8988T (cell line): Measurements from ENCODE around the gene SLC7A10.

Experiments used
- DNase-seq: peaks from one replicate; pipeline ENCODE4 v3.0.0; 2011

SLC7A10 gene

DNA sequence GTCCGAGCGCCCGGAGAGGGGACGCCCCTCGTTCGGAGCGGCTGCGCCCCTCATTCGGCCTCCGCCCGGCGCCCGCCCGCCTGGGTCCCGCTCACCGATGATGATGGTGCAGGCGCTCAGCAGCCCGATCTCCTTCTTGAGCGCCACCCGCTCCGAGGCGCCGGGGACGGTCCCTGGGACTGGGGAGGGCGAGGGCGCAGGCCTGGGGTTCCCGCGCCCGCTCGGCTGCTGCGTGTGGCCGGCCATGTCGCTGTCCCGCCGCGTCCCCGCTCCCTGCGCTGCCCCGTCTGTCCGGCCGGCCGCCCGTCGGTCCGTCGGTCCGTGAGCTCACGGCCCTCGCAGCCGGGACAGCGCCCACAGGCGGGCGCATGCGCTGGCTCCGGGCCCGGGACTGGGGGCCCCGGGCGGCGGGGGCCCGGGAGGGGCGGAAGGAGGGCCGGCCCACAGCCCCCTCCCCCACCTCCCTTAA is at the start of gene SLC7A10:
Gene SLC7A10 (minus strand): TSS at position 393 of the 469 bp plus-strand sequence. CDS start 147 bp downstream, at position 246.
- DNase-seq = no peak

DNA sequence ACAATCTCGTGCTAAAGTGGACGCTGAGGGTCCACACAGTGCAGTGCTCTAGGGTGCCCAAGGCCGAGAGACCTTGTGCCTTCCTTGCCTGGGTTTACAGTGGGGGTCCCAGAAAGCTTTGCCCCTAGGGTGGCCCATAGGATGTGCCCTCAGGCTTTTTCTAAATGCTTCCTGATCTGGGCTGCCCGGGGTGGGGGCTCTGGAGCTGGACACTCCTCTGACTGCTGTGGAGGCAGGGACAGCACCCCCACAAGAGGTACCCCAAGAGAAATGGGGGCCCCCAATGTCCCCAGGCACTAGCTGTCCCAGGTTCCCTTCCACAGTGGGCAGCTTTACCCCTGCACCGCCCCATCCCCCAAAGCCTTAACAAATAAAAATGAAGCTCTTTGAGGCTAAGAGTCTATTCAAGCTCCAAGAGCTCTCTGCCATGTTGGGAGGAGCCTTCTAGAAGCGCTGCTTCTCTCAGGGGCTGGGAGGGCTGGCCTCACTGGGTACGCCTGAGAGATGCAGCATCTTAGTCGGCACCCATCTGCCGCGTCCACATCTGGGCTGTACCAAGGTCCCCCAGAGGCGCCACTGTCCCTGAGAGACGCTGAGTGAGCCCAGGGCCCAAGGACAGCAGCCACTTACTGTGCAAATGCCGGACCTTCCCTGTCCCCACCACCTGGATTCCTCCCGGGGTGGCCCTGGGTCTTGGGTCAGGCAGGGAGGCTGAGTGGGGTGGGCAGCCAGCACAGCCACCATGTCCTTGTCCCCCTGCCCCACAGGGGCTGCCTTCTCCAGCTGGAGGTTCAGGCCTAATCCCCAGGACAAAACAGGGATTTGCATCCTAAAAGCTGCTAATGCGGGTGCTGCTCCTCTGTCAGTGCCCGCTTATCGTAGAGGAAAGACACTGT is 49.3 kb upstream of the SLC7A10 start:
- no peak for DNase-seq

DNA sequence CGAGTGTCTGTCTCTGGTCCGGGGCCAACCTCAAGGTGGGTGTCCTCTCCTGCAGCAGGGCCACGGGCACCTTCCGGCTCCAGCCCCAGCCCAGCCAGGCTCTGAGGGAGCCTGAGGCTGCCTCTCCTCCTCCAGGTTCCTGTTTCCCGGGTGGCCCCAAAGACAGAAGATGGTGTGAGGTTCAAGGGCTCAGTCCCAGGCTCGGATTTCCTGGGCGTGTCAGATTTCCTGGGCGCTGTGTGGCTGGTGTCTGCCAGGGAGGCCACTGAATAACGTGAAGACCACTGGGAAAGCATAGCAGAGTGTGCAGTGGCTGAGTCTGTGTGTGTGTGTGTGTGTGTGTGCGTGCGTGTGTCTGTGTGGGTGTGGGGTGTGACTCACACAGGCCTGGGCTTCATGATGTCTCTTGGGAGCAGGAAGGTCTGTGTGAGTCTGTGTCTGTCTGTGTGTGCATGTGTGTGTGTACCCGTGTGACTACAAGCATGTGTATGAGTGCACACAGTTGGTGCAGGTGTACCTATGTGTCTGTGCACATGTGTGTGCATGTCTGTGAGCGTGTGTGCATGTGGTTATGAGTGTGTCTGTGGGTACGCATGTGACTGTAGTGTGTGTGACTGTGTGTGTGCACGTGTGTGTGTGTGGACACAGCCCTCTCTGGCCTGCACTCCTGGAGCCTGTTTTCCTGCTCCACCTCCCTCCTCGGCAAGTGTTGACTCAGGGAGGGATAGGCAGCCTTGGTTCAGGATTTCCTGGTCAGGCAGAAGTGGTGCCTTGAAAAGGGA is 48.4 kb upstream of the SLC7A10 start:
- DNase-seq = no peak

DNA sequence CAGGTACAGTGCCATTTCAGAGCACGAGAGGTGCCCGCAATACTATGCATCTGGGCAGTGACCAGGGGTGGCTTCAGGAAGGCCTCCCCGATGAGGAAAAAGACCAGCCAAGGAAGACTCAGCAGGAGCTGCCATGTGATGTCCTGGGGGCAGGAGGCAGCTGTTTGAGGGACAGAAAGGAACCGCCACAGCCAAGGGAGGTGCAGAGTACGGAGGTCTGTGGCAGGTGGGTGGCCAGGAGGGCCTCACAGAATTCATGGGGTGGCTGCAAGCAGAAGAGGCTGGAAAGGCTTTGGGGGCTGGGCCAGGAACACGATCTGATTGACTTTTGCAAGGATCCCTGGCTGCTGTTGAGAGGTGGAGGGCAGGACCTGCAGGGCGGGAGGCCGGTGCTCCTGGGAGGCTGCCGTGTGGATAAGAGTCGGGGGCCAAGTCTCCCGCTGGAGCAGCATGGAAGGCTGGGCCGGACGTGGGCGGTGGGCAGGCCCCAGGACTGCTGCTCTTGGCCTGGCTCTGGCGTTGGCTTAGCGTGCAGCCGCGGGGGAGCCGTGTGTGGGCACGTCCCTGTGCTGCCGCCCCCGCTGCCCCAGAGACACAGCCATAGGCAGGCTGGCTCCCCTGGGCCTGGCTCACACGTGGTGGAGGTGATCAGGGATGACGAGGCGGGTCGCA is 47.6 kb upstream of the SLC7A10 start:
- DNase-seq = no peak

DNA sequence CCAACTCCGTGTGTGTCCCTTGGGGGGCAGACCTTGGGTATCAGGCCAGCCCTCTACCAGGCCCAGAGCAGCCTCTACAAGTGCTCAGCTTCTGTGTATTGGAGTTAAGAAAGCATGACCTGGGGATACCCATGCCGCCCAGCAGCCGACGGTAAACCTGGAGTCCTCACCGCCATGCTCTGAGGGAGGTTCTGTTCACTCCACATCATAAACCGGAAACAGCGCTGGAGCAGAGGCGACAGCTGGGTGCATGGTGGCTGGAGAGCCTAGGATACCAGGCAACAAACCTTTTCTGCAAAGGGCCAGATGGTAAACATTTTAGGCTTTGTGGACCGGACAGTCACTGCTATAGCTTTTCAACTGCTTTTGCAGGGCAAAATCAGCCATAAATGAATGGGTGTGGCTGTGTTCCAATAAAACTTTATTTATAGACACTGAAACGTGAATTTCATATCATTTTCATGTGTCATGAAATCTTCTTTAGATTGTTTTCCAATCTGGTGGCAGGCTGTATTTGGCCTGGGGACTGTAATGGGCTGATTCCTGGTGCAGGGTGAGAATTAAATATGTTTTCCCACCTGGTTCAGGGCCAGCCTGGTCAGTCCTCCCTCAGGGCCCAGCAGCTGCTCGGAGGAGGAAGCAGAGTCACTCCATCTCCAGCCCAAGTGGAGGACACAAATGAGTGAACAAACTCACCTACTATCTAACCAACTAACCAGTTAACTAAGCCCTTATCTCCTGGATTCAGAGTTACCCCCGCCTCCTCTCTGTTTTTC is 45.8 kb upstream of the SLC7A10 start:
- no peak for DNase-seq

DNA sequence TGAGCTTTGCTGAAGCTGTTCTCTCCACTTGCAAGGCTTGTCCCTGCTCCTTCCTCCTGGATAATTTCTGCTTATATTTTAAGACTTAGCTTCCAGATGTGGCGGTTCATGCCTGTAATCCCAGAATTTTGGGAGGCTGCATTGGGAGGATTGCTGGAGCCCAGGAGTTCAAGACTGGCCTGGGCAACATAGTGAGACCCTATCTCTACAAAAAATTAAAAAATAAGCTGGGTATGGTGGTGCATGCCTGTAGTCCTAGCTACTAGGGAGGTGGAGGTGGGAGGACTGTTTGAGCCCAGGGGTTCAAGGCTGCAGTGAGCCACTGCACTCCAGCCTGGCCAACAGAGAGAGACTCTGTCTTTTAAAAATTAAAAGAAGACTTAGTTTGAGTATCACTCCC is 45.1 kb upstream of the SLC7A10 start:
- DNase-seq = no peak

DNA sequence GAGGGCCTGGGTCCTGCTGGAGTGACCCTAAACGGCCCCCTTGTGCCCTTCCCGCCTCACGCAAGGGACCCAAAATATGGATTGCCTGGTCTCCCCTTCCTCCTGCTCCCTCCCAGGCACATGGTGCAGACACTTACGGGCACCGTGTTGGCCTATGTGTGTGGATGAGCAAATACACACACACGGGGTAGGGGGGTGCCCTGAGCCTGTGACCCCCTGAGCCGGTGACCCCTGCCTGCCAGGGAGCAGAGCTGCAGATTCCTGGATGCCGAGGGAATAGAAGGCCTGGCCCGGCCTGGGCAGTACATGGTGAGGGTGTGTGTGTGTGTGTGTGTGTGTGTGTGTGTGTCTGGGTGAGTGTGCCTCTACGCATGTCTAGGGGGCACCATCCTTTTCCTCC is 43.4 kb upstream of the SLC7A10 start:
- DNase-seq = no peak

DNA sequence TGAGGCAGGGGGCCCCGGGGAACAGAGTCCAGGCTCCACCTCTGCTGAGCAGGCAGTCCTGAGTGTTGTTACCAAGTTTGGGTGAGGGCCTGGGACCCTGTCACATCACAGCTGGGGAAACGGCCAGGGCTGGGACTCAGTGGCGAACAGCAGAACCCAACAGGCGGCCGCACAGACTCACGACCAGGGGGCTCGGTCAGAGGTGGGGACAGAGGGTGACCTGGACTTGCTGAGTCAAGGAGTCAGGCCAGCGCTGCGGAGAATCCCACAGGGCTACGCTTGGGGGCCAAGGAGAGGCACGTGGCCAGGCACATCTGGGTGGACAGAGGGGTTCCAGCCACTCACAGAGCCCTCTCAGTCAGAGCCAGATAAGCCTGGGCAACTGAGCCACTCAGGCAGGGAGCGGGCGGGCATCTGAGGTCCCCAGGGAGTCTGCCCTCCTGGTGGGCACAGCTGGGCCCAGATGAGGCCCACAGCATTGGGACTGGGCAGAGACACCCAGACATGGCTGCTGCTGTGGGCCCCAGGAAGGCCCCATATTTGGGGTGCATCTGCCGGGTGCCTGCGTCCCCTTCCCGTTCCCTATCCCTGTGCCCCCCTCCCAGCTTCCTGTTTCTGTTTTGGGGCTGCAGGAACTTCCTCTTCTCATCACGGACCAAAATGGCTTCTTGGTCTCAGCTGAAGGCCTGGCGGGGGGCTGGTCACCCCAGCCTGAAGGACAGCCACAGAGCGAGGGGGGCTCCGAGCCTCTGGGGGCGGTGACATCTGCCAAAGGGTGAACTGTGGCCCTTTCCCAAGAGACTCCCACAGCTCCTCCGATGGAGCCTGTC is 42.7 kb upstream of the SLC7A10 start:
- DNase-seq = no peak

DNA sequence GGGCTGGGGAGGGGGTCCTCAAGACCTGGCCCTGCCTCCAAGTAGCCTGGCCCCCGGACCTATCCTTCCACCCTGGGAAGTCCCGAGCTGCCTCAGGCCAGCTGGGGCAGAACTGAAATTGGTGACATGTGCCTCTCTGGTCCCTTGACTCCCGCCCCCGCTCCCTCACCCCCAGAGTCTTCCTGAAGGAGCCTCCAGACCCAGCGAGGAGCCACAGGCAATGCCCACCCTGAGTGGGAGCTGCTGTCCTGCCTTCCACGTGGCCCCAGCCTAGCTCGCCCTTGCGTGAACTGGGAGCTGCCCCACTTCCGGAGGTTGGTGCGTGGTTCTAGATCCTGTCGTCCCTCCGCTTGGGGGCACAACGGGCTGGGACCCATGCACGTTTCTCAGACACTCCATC is 42.1 kb upstream of the SLC7A10 start:
- no peak for DNase-seq

DNA sequence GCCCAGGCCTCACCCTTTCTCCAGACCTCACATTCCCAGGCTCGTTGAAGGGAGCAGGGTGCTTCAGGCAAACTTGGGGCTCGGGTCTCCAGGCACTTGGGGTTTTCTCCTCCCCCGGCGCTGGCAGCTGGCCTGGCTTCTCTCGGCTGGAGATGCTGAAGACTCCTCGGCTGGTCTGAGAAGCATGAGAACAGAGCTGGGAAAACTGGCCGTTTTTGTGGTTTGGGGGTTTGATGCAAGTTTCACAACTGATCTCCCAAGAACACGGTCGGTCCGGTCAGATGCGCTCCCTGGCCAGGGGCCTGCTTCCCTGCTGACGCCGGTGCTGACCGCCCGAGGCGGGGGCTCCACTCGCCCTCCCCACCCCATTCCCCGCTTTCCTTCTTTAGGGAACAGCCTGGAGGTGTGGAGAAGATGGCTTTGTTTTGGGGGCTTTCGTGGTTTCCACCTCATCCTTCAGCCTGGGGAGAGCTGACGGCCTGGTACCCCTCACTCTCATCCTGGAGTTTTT is 41.4 kb upstream of the SLC7A10 start:
- DNase-seq = no peak

DNA sequence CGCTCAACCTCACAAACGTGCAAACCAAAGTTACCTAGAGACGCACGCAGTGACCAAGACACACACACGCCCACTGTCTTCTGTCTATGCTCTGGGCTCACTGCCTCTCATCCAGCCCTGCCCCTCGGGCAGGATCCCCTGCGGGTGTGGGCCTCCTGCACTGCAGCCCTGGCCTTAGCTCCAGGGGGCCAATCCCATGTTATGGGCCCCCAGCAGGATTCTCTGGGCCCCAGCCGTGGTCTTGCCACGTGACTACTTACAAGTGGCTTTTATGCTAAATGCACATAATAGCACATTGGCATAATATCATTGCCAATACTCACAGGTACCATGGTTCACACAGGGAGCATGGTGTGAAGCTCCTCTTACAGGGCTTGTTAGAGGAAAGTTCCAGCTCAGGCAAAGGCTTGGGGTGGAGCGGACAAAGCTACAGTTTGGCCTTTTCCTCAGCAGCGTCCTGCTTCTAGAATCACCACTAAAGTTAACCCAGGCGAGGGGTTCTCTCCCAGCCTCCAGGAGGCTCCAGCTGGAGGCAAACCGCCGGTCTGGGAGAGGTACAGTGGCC is 39.3 kb upstream of the SLC7A10 start:
- no peak for DNase-seq

DNA sequence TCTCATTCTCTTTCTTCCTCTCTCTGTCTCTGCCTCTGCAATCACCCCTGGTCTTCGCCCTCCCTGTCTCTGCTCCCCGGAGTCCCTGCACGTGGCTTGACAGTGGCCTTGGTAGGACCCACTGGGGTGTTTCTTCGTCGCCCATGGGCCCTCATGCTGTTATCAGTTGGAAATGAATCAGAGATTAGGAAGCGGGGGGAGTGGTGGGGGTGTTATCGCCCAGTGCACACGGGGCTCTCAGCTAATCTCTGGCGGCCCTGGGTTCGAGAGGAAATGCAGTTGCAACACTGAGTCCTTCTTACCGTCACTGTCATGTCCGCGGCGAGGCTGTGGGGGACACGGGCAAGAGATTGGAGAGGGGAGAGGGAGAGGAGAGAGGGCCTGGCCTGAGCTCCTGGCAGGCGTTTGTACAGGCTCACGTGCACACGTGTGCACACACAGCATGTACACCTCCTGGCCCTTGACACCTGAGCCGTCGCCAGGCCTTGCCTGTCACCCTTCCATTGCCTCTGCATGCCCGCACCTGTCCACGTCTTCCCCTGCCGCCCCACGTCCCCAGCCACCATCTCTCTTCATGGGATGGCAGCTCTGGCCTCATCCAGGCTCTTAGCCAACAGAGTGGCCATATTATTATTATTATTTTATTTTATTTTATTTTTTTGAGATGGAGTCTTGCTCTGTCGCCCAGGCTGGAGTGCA is 37.8 kb upstream of the SLC7A10 start:
- no peak for DNase-seq

DNA sequence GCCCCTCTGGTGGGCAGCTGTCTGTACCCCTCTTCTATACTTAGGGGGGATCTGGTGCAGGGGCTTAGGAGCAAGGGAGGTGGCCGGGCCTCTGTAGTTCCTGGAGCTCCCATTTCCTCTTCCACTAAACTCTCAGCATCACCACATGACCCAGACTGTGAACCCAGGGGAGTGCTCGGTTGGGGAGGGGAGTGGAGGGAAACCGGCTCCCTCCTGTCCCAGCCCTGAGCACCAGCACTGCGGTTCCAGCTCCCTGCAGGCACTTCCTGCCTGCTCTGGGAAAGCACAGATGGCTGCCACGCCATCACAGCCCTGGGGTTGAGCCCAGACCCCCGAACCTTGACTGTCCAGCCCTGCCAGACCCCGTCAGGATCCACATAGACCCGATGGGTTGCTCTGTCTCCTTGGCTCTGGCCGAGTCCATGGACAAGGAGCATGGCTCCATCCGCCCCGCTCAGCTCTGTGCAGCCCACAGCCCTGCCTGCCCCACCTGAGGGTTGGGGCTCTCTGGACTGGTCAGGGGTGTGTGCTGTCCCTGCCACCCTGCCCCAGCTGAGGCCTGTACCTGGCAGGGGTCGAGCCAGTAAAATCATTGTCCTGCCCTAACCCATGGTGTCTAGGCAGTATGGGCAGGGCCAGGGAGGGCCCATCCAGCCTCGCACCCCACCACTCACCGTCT is 36.0 kb upstream of the SLC7A10 start:
- DNase-seq = no peak

DNA sequence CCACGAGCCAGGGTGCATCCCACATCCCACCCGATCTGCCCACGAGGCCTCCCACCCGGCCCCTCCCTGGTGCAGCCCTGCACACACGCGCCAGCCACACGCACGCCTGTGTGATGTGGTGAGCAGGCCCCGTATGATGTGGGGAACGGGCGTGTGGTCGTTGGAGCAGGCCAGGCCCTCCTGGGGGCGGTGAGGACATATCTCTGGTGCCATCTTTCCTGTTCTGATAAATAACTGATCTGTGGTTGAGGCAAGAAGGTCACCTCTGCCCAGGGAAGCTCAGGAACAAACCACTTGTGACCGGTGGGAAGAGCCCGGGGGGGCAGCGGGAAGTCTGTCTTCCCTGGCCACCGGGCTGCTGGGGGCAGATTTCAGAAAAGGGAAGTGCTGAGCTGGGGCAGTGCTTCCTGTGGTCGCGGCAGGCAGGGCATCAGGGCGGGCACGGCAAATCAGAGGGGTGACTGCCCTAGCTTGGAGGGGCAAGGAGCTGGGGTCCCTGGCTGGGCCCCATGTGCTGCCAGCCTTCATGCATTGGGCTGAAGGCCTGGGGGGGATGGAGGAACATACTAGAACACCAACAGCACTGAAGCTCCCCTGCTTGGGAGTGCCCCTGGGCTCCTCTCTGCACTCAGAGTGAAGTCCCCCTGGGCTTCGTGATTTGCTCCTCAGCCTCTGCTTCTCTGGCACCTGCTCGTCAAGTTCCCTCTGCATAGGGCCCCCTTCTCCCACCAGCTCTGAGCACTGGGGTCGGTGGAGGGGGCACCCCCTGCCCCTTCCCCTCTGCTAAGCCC is 35.2 kb upstream of the SLC7A10 start:
- DNase-seq = no peak

DNA sequence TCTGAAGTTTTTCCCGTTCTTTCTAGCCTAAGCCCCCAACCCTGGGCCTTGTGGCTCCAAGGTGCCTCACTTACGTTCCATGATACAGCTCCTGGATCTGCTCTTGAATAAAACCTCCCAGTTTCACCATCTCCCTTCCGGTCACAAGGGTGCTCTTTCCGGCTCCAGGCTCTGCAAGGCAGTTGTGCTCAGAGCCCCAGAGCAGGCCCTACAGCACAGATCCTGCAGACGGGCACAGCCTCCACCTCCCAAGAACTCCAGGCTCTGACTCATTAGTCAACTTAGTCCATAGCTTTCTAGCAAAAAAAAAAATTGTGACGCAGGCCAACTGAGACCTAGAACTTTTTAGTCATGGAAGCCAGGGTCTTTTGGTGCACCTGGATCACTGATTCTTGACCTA is 33.9 kb upstream of the SLC7A10 start:
- DNase-seq = no peak

DNA sequence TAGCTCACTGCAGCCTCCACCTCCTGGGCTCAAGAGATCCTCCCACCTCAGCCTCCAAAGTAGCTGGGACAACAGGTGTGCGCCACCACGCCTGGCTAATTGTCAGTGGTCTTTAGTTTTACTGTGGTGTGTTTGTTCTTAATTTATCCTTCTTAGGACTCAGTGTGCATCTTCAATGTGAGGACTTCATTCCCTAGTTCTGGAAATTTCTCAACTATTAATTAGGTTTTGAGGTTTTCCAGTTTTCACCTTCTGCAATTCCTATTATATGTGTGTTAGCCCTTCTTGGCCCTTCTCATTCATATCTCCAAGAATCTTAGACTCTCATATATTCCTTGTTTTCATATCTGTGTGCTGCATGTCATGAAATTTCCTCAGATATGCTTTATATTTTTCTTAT is 32.2 kb upstream of the SLC7A10 start:
- no peak for DNase-seq

DNA sequence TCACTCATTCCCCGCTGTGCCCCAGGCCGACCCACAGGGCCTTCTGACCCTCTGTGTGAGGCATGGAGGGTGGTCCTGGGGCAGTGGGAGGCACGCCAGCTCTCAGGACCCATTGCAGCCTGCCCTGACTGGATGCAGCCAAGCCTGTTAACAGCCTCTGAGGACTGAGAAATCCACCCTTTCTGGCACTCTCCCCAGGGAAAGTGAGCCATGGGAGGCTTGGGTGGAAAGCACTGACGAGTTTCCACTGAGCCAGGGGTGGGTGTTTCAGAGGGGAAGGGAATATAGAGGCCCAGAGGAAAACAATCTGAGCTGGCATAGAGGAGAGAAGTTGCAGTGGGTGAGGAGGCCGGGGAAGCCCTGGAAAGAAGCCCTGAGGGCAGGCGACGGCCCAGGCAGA is 30.6 kb upstream of the SLC7A10 start:
- DNase-seq = no peak

DNA sequence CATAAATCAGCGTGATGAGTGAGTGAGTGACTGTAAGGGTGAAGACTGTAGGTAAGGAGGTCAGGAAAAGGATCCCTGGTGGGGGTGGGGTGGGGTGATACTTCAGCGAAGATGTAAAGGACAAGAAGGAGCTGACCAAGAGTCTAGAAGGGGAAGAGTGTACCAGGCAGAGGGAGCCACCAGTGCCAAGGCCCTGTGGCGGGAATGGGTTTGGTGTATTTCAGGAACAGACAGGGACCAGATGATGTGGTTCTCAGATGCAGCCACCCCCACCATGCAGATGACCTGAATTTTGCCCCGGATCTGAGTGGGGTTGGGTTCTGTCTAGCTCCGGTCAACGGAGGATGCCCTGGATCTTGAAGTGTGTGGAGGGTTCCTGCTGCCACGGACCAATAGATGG is 30.1 kb upstream of the SLC7A10 start:
- DNase-seq = no peak

DNA sequence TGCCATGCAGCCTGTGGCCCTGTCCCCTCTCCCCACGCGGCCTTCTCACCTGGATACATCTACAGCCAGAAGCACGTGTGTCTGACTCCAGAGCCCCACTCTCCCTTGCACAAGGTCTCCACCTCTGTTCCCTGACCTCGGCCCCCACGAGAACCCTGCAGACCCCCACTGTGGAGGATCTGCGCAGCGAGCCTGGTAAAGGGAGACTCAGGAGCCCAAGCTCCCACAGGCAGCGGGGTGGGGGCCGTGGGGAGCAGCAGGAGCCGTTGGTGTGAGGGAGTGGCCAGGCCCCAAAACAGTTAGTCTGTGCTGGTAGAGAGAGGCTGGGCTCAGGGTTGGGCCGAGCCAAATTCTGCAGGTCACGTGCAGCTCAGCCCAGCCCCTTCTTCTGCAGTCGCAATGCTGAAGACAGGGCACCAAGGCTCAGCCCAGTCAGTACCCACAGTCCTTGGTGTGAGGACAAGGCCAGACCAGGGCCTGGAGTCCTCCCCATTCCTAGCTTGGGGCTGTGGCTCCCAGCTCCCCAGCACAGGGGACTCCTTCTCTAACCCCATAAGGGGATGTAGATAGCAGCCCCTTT is 28.7 kb upstream of the SLC7A10 start:
- DNase-seq = no peak
